Kasumi-1 (cell line): ENCODE data around the gene KLRG1.
A peak's percentile ranks its signal among the peaks of the same experiment; 100 is the strongest.

Experiments used
- DNase-seq, 2 experiments: peaks; one replicate each; lab custom pipeline; 2025; lab: John Stamatoyannopoulos, UW

The KLRG1 gene

GRCh38 chr12:9040484-9041186 is 51.3 kb downstream of the KLRG1 start:
- no peak for DNase-seq

GRCh38 chr12:9041321-9041720 is 52.0 kb downstream of the KLRG1 start:
- DNase-seq: no peak

GRCh38 chr12:9043766-9044165 is 54.4 kb downstream of the KLRG1 start:
- DNase-seq: no peak

GRCh38 chr12:9047105-9047504 is 57.8 kb downstream of the KLRG1 start:
- no peak for DNase-seq

GRCh38 chr12:9048930-9049329 is 59.6 kb downstream of the KLRG1 start:
- DNase-seq: no peak

- peak; percentile 43 to 45 for DNase-seq
Measured at GRCh38 chr12:9049520-9050133, 60.3 kb downstream of the KLRG1 start.

GRCh38 chr12:9050521-9051157 is 61.3 kb downstream of the KLRG1 start:
- no peak for DNase-seq

- peak; percentile 56 to 73 for DNase-seq
Measured at GRCh38 chr12:9051158-9051550, 61.8 kb downstream of the KLRG1 start.

GRCh38 chr12:9052610-9053009 is 63.3 kb downstream of the KLRG1 start:
- DNase-seq: no peak
